Neural cell (in vitro differentiated cells): ENCODE data around the gene REEP1. TPM values are rescaled to one million over a fixed set of nuclear protein-coding genes. Genes with fewer than 3 reads are reported as not detected.
A peak's percentile ranks its signal among the peaks of the same experiment; 100 is the strongest.

Source experiments
- H2AFZ ChIP-seq: fragments of 200-600, 300-800 bp; sonication (generic), shearing (Covaris generic); 2 replicates; pipeline ENCODE4 v1.6.0; 2014; ENCODE audit warnings: low read depth, mild to moderate bottlenecking, antibody characterized with exemption, low read length, moderate library complexity
- H3F3A ChIP-seq: fragments of 200-600 bp; shearing (Covaris generic); 2 replicates; pipeline ENCODE4 v1.6.1; 2016; ENCODE audit warnings: mild to moderate bottlenecking, moderate library complexity, mixed read lengths, antibody characterized with exemption, low read length; ENCODE audit not compliant: insufficient read depth, poor library complexity, severe bottlenecking
- H3K27ac ChIP-seq: fragments of 200-600, 300-800 bp; sonication (generic), shearing (Covaris generic); 2 replicates; pipeline ENCODE4 v1.5.1; 2014; ENCODE audit warnings: mild to moderate bottlenecking, low read length, moderate library complexity
- H3K27me3 ChIP-seq: fragments of 300-800, 200-600 bp; sonication (generic), shearing (Covaris generic); 2 replicates; pipeline ENCODE4 v1.6.0; 2014; ENCODE audit warnings: mild to moderate bottlenecking, low read depth, low read length, moderate library complexity; ENCODE audit not compliant: insufficient read depth
- H3K36me3 ChIP-seq: fragments of 300-800, 200-600 bp; sonication (generic), shearing (Covaris generic); 2 replicates; pipeline ENCODE4 v1.5.1; 2014; ENCODE audit warnings: mild to moderate bottlenecking, antibody characterized with exemption, low read length, moderate library complexity; ENCODE audit not compliant: insufficient read depth
- H3K4me2 ChIP-seq: fragments of 300-800, 200-600 bp; sonication (generic), shearing (Covaris generic); 2 replicates; pipeline ENCODE4 v1.6.0; 2014; ENCODE audit warnings: mild to moderate bottlenecking, low read length
- H3K4me3 ChIP-seq: fragments of 300-800, 200-600 bp; sonication (generic), shearing (Covaris generic); 2 replicates; pipeline ENCODE4 v1.5.1; 2014; ENCODE audit warnings: mild to moderate bottlenecking, low read length, moderate library complexity
- H3K79me2 ChIP-seq: fragments of 200-600 bp; shearing (Covaris generic); replicated peaks from 2 replicates; pipeline ENCODE4 v1.6.0; 2014; ENCODE audit warnings: mild to moderate bottlenecking, low read length, moderate library complexity; ENCODE audit not compliant: insufficient read depth
- H3K9ac ChIP-seq: fragments of 300-800, 200-600 bp; sonication (generic), shearing (Covaris generic); 2 replicates; pipeline ENCODE4 v1.6.1; 2016; ENCODE audit warnings: mild to moderate bottlenecking, low read length, mixed read lengths
- H3K9me2 ChIP-seq: fragments of 200-600 bp; shearing (Covaris generic); 2 replicates; pipeline ENCODE4 v1.6.1; 2016; ENCODE audit warnings: mild to moderate bottlenecking, low read length, mixed read lengths; ENCODE audit not compliant: insufficient read depth
- H3K9me3 ChIP-seq: fragments of 200-600, 300-800 bp; sonication (generic), shearing (Covaris generic); 2 replicates; pipeline ENCODE4 v1.6.1; 2016; ENCODE audit warnings: mild to moderate bottlenecking, mixed run types, low read length, moderate library complexity, mixed read lengths
- H4K20me1 ChIP-seq: fragments of 200-600 bp; shearing (Covaris generic); 2 replicates; pipeline ENCODE4 v1.6.1; 2016; ENCODE audit warnings: mild to moderate bottlenecking, mixed run types; ENCODE audit not compliant: insufficient read depth
- EP300 ChIP-seq: fragments of 450-650 bp; conservative IDR thresholded peaks from 2 replicates; pipeline ENCODE4 v1.6.1; 2014; ENCODE audit warnings: antibody characterized with exemption, mild to moderate bottlenecking, moderate library complexity; ENCODE audit not compliant: poor library complexity, severe bottlenecking
- EZH2 ChIP-seq: fragments of 200-600, 300-800 bp; shearing (Covaris generic), sonication (generic); IDR thresholded peaks from 2 replicates; pipeline ENCODE4 v1.6.1; 2014; ENCODE audit warnings: antibody characterized with exemption, low read length, borderline replicate concordance, mild to moderate bottlenecking; ENCODE audit not compliant: insufficient read depth, poor library complexity, severe bottlenecking
- MXI1 ChIP-seq: fragments of 450-650 bp; conservative IDR thresholded peaks from 2 replicates; pipeline ENCODE4 v1.6.1; 2014; ENCODE audit warnings: antibody characterized with exemption, mild to moderate bottlenecking; ENCODE audit not compliant: poor library complexity, severe bottlenecking
- POLR2AphosphoS5 ChIP-seq: IDR thresholded peaks from 2 replicates; pipeline ENCODE4 v1.6.1; 2012
- RAD21 ChIP-seq: fragments of 450-650 bp; conservative IDR thresholded peaks from 2 replicates; pipeline ENCODE4 v1.6.1; 2014; ENCODE audit warnings: antibody characterized with exemption, mild to moderate bottlenecking, moderate library complexity
- SMC3 ChIP-seq: fragments of 450-650 bp; conservative IDR thresholded peaks from 2 replicates; pipeline ENCODE4 v1.6.1; 2014; ENCODE audit warnings: antibody characterized with exemption, mild to moderate bottlenecking, moderate library complexity; ENCODE audit not compliant: poor library complexity
- TAF1 ChIP-seq: IDR thresholded peaks from 2 replicates; pipeline ENCODE4 v1.6.1; 2012; ENCODE audit warnings: low read depth
- polyA plus RNA-seq: library from polyadenylated mRNA; depleted of rRNA; stranded (reverse); fragments of >200 nt; gene quantifications from 2 replicates; pipeline ENCODE4 v1.2.3, GENCODE V29; 2014
- TF ChIP-seq, protein P1 (sequence below): fragments of 450-650 bp; IDR thresholded peaks from 2 replicates; pipeline ENCODE4 v1.5.1; 2014; ENCODE audit warnings: antibody characterized with exemption, mild to moderate bottlenecking, moderate library complexity; ENCODE audit not compliant: poor library complexity, severe bottlenecking
- TF ChIP-seq, protein P2 (sequence below): IDR thresholded peaks from 2 replicates; pipeline ENCODE4 v1.6.1; 2012; ENCODE audit warnings: borderline replicate concordance

REEP1 gene
- polyA plus RNA-seq, 1 donor from 2014 or later: 121 TPM

DNA sequence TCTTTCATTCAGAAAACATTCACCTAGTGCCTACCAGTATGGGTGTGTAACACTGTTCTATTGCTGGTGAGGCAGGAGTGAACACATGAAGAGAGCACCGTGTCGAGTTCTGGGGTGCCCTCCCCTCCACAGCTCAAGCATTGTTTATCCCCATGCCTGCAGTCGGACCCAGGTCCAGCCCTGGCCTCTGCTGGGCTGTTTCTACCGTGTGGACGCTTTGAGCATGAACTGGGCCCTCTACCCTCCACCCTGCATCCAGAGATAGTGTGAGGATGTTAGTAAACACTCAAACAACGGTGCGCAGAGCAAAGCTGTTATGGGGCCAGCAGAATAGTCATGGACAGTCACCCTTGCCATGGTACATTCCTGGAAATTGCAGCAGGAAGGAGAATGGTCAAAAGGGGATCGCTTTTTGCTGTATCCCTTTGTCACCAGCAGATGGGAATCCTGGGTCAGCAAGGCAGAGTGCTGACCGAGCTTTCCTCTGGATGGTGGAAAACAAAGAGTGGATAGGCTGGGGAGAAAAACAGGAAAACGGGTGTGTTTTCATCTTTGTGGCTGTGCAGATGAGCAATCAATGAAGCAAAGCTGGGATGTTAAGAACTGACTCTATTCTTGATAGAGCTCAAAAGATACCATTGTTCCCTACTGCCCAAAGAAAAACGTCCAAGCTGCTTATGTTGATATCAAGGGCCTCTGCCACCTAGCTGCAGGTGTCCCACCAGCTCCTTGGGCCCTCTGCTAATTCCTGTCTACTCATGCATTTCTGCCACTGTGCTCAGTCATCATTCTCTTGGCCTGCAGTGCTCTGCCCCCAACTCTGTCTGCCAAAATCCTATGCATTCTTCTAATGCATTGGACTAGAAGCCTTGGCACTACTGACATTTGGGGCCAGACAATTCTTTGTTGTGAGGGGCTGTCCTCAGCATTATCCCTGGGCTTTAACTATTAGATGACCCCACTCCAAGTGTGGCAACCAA is 38.7 kb downstream of the REEP1 start:
- H3K79me2 ChIP-seq: no peaks in the 10 kb centered on the region
- H2AFZ ChIP-seq: no peak overlapping the region
- no peaks in the 10 kb centered on the region for H3K9me3 ChIP-seq
- no peaks in the 10 kb centered on the region for H4K20me1 ChIP-seq
- H3K4me2 ChIP-seq: no peak overlapping the region
- no peak overlapping the region for H3K4me3 ChIP-seq
- no peaks in the 10 kb centered on the region for H3K27me3 ChIP-seq
- H3K36me3 ChIP-seq: no peaks in the 10 kb centered on the region
- no peak overlapping the region for H3K9ac ChIP-seq
- TF ChIP-seq MXI1: no peak
- peak; percentile 18 for TF ChIP-seq RAD21
- no peaks in the 10 kb centered on the region for H3F3A ChIP-seq
- no peaks in the 10 kb centered on the region for H3K9me2 ChIP-seq
- no peak overlapping the region for H3K27ac ChIP-seq

DNA sequence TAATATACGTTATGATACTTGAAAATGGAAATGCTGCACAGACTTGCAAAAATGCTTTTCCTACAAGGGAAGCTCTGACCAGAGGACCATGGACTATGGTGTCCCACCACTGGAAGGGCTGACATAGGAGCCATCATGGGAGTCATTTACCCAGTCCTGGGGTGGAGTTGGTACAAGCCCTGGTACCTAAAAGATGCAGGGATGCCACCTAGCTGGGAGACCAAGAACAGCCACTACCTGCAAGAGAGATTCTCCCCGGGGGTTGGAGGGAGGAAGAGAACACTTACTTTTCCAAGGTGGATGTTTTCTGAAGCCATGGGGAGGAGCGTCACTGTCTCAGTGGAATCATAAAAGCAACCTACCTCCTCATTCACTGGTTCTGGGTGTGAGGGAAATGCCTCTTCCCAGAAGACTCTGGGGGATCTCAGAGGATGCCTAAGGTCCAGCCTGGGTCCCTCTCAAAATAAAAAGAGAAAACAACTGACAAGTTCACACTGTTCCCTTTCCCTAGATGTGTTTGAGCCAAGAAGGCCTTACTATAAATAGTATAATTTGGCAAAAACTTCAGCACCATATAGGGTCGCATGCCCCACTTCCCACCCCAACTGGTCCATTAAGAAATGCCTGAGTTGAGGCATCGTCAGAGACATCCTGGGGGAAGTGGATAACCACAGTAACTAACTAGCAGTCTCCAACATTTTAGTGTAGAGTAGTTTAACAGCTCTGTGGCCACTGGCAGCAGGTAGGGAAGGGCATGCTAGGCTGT is 39.9 kb downstream of the REEP1 start:
- TF ChIP-seq EP300 (no peak), MXI1 (no peak), SMC3 (no peak), TAF1 (no peak), RAD21 (no peak), EZH2 (no peak), POLR2AphosphoS5 (no peak)
- TF ChIP-seq, protein P1, sequence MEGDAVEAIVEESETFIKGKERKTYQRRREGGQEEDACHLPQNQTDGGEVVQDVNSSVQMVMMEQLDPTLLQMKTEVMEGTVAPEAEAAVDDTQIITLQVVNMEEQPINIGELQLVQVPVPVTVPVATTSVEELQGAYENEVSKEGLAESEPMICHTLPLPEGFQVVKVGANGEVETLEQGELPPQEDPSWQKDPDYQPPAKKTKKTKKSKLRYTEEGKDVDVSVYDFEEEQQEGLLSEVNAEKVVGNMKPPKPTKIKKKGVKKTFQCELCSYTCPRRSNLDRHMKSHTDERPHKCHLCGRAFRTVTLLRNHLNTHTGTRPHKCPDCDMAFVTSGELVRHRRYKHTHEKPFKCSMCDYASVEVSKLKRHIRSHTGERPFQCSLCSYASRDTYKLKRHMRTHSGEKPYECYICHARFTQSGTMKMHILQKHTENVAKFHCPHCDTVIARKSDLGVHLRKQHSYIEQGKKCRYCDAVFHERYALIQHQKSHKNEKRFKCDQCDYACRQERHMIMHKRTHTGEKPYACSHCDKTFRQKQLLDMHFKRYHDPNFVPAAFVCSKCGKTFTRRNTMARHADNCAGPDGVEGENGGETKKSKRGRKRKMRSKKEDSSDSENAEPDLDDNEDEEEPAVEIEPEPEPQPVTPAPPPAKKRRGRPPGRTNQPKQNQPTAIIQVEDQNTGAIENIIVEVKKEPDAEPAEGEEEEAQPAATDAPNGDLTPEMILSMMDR: no peak
- TF ChIP-seq, protein P2, sequence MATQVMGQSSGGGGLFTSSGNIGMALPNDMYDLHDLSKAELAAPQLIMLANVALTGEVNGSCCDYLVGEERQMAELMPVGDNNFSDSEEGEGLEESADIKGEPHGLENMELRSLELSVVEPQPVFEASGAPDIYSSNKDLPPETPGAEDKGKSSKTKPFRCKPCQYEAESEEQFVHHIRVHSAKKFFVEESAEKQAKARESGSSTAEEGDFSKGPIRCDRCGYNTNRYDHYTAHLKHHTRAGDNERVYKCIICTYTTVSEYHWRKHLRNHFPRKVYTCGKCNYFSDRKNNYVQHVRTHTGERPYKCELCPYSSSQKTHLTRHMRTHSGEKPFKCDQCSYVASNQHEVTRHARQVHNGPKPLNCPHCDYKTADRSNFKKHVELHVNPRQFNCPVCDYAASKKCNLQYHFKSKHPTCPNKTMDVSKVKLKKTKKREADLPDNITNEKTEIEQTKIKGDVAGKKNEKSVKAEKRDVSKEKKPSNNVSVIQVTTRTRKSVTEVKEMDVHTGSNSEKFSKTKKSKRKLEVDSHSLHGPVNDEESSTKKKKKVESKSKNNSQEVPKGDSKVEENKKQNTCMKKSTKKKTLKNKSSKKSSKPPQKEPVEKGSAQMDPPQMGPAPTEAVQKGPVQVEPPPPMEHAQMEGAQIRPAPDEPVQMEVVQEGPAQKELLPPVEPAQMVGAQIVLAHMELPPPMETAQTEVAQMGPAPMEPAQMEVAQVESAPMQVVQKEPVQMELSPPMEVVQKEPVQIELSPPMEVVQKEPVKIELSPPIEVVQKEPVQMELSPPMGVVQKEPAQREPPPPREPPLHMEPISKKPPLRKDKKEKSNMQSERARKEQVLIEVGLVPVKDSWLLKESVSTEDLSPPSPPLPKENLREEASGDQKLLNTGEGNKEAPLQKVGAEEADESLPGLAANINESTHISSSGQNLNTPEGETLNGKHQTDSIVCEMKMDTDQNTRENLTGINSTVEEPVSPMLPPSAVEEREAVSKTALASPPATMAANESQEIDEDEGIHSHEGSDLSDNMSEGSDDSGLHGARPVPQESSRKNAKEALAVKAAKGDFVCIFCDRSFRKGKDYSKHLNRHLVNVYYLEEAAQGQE: no peak
- Histone ChIP-seq H3K4me3 (no peak overlapping the region), H3F3A (no peaks in the 10 kb centered on the region), H3K27me3 (no peaks in the 10 kb centered on the region), H3K9ac (no peak overlapping the region), H3K9me3 (no peaks in the 10 kb centered on the region), H3K79me2 (no peaks in the 10 kb centered on the region), H4K20me1 (no peaks in the 10 kb centered on the region), H3K9me2 (no peaks in the 10 kb centered on the region), H3K27ac (no peak overlapping the region), H2AFZ (no peak overlapping the region), H3K36me3 (no peaks in the 10 kb centered on the region), H3K4me2 (no peak overlapping the region)
